Lower leg skin (tissue), 4 donors: ENCODE measurements around the gene GPC6. TPM values are rescaled to one million over a fixed set of nuclear protein-coding genes. Genes with fewer than 3 reads are reported as not detected.

ENCODE experiments used
- DNase-seq, 2 donors: peaks; one replicate each; pipeline ENCODE4 v3.0.0-alpha.2; 2019; ENCODE audit warnings: low spot score in 2 of 2
- H3K4me3 ChIP-seq: fragments of 200-600 bp; sonication (generic); 2 replicates; pipeline ENCODE4 v1.5.1; 2017; ENCODE audit warnings: mild to moderate bottlenecking, low read depth; ENCODE audit not compliant: poor library complexity, severe bottlenecking
- CTCF ChIP-seq, 3 donors: fragments of 450-650 bp; IDR thresholded peaks; one replicate each; pipeline ENCODE4 v1.5.1; 2016; ENCODE audit warnings: antibody characterized with exemption in 3 of 3, mild to moderate bottlenecking in 3 of 3, moderate library complexity in 2 of 3
- POLR2A ChIP-seq, 2 donors: fragments of 450-650 bp; IDR thresholded peaks; one replicate each; pipeline ENCODE4 v1.6.1; 2016 to 2017; ENCODE audit warnings: antibody characterized with exemption in 2 of 2, mild to moderate bottlenecking in 1 of 2, moderate library complexity in 1 of 2
- WGBS, 2 donors: methylation state at CpG; one replicate each; pipeline ENCODE4 v1.1.5; 2018; 5-methylcytosine and 5-hydroxymethylcytosine counted together
- intact Hi-C: fragments of 100-400 bp; cut with DNase I; formaldehyde crosslinking; loops from one replicate; pipeline ENCODE4 v1.15.0; 2023; ENCODE audit warnings: low total_unique reads
- total RNA-seq, 4 donors: library from RNA; depleted of rRNA; stranded (reverse); fragments of >200 nt; gene quantifications; one replicate each; pipeline ENCODE4 v1.1.0, GENCODE V29; 2016

GPC6 gene
- total RNA-seq, 4 donors from 2014 or later: 1.4 to 5.2 (median 2.5) TPM

DNA sequence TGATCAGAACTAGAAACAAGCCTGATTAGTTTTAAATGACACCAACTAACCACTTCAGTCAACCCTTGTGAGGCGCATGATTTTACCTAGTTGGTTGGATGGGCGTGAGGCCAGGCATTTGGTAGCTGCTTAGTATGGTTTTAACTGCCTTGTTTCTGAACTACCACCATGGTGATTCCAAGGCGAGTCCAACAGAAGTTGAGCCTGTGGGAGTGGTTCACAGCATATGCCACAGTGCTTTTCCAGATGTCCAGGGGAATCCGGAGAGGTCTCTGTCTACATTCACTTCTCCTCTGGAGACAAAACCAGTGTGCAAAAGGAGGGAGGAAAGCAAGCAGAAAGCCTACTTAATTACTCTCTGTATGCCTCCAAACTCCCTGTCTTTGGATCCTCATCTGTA is 524.1 kb downstream of the GPC6 start:
- WGBS, 2 donors: 78 to 82% methylated on average over 4 of the region's 4 CpGs
- no peak overlapping the region for H3K4me3 ChIP-seq
- intact Hi-C loops: no loop called here
- no peak for DNase-seq
- no peak for TF ChIP-seq POLR2A (IDR thresholded peaks at IDR 0.05)
- no peak for TF ChIP-seq CTCF (IDR thresholded peaks at IDR 0.05)

DNA sequence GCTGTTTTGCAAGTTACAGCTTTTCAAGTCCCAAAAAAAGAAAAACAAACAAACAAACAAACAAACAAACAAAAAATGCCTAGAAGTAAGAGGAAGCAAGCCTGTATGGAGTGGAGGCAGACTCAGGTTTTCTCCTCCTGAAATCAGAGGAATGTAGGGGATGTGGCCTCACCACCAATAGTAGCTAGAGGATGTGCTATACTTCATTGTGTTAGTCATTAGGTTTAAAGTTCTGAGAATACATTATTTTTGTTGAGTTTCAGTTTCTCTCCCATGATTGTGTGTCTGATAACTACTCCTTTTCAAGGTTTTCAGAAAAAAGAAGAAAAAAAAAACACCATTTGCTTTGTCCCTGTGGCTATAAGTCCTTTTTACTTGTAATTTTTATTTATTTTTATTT is 524.5 kb downstream of the GPC6 start:
- intact Hi-C loops: no loop called here
- no peak overlapping the region for H3K4me3 ChIP-seq
- no peak for DNase-seq
- TF ChIP-seq CTCF (IDR thresholded peaks at IDR 0.05) (no peak), POLR2A (IDR thresholded peaks at IDR 0.05) (no peak)

GRCh38 chr13:93752541-93752940 is 525.9 kb downstream of the GPC6 start:
- no peak overlapping the region for H3K4me3 ChIP-seq
- no peak for DNase-seq
- TF ChIP-seq POLR2A (IDR thresholded peaks at IDR 0.05) (no peak), CTCF (IDR thresholded peaks at IDR 0.05) (no peak)
- 60 to 69% methylated on average over 4 of the region's 4 CpGs for WGBS, 2 donors
- intact Hi-C loops: no loop called here

GRCh38 chr13:93753639-93754038 is 527.0 kb downstream of the GPC6 start:
- TF ChIP-seq CTCF (IDR thresholded peaks at IDR 0.05): no peak
- TF ChIP-seq POLR2A (IDR thresholded peaks at IDR 0.05): no peak
- DNase-seq: no peak
- intact Hi-C loops: no loop called here
- no peak overlapping the region for H3K4me3 ChIP-seq

DNA sequence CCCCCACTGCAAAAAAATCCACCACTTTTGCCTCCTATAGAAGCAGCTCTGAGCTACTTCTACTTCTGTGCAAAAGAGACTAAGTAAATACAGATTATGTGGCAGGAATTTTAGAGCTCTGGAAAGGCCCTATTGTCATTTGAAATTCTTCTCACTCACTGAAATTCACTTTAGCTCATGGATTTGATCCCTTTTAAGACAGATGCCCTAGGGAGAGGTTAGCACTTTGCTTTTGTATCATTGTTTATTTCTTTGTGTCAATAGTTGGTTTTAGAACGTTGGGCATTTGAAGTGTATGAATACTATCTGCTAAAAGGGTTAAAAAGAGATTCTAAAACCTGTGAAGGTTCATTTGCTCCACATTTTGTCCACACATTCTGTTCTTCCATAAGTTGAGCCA is 528.7 kb downstream of the GPC6 start:
- 48 to 54% methylated on average over 1 of the region's 1 CpG for WGBS, 2 donors
- TF ChIP-seq CTCF (IDR thresholded peaks at IDR 0.05) (no peak), POLR2A (IDR thresholded peaks at IDR 0.05) (no peak)
- no peak for DNase-seq
- intact Hi-C loops: no loop called here
- H3K4me3 ChIP-seq: no peak overlapping the region

DNA sequence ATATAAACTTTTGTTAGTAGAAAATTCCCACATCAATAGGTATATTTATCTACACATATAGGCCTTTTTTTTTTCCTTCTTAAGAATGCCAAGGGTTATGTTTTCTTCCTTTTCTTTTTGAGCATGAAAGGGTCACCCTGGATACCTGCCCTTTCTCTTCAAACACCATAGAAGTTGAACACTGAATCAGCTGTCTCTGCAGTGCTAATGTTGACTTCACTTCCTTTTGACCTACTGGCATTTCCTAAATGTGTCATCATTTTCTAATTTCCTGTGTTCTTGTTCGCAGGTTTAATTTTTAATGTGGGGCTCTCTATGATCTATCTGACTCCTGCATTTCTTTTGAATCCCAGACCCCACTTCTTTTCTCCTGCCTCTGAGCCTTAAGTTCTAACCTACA is 532.0 kb downstream of the GPC6 start:
- H3K4me3 ChIP-seq: no peak overlapping the region
- intact Hi-C loops: no loop called here
- WGBS, 2 donors: 79 to 82% methylated on average over 1 of the region's 1 CpG
- TF ChIP-seq CTCF (IDR thresholded peaks at IDR 0.05): no peak
- no peak for TF ChIP-seq POLR2A (IDR thresholded peaks at IDR 0.05)
- DNase-seq: no peak
